Measurements from ENCODE around the gene NBPF1. TPM values are rescaled to one million over a fixed set of nuclear protein-coding genes. Genes with fewer than 3 reads are reported as not detected.

Gene NBPF1
- total and polyA plus RNA-seq, 9 of the 15 experiments (the other 6 are each of a cell fraction or from before 2014, with no cell fraction given), result 5.2 to 42.6 (median 24.1) TPM

DNA sequence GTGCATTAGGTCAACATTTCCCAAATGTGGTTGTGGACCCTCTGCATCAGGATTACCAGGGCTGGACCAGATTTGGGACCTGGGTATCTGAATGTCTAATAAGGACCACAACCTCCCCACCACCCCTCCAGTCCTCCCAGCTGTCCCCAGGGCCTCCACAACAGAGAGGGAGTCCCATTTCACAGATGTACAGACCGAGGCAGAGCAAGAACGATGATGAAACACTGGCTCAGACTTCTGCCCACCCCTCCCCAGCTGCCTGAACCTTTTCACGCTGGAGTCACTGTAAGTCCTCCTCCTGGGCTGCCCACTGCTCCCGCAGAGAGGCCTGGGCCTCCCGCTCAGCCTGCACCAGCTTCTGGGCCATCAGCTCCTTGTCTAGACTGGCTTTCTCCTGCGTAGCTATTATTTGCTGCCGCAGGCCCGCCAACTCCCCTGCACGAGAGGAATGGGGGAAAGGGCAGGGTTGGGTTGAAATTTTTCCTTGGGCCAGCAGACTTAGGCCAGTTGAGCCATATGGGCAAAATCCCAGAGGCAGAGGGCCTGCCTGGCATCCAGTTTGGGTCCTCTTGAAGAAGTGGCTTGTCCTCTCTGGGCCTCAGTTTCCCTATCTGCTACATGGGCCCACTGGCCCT, 8.4 kb upstream of the NBPF1 start (continued):
- TF ChIP-seq, protein P1, sequence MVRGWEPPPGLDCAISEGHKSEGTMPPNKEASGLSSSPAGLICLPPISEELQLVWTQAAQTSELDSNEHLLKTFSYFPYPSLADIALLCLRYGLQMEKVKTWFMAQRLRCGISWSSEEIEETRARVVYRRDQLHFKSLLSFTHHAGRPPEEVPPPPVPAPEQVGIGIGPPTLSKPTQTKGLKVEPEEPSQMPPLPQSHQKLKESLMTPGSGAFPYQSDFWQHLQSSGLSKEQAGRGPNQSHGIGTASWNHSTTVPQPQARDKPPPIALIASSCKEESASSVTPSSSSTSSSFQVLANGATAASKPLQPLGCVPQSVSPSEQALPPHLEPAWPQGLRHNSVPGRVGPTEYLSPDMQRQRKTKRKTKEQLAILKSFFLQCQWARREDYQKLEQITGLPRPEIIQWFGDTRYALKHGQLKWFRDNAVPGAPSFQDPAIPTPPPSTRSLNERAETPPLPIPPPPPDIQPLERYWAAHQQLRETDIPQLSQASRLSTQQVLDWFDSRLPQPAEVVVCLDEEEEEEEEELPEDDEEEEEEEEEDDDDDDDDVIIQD (CRISPR knock-in tag; IDR thresholded peaks at IDR 0.05), result 0 out of 2 replicates have a peak, but pooled peaks have one; percentile 21
- TF ChIP-seq NR2F6 (CRISPR knock-in tag; IDR thresholded peaks at IDR 0.05) (0 out of 2 replicates have a peak, but pooled peaks have one; percentile 17), CHD4 (IDR thresholded peaks at IDR 0.05; ENCODE audit: insufficient read depth, insufficient replicate concordance, low read depth, low read length, poor library complexity, severe bottlenecking) (peak; percentile 74), CEBPB (tag; IDR thresholded peaks at IDR 0.05) (peak; percentile 71), RCOR1 (IDR thresholded peaks at IDR 0.05; ENCODE audit: borderline replicate concordance in 1 of 2, low read depth in 2 of 2, low read length in 2 of 2) (peak in 1 of 2 experiments; percentile 86; a peak in 2 of 4 replicates)
- TF ChIP-seq, protein P2, sequence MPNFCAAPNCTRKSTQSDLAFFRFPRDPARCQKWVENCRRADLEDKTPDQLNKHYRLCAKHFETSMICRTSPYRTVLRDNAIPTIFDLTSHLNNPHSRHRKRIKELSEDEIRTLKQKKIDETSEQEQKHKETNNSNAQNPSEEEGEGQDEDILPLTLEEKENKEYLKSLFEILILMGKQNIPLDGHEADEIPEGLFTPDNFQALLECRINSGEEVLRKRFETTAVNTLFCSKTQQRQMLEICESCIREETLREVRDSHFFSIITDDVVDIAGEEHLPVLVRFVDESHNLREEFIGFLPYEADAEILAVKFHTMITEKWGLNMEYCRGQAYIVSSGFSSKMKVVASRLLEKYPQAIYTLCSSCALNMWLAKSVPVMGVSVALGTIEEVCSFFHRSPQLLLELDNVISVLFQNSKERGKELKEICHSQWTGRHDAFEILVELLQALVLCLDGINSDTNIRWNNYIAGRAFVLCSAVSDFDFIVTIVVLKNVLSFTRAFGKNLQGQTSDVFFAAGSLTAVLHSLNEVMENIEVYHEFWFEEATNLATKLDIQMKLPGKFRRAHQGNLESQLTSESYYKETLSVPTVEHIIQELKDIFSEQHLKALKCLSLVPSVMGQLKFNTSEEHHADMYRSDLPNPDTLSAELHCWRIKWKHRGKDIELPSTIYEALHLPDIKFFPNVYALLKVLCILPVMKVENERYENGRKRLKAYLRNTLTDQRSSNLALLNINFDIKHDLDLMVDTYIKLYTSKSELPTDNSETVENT (CRISPR knock-in tag; IDR thresholded peaks at IDR 0.05), result peak; percentile 52; the same call in 1 of the 2 replicates
- TF ChIP-seq, protein P3, sequence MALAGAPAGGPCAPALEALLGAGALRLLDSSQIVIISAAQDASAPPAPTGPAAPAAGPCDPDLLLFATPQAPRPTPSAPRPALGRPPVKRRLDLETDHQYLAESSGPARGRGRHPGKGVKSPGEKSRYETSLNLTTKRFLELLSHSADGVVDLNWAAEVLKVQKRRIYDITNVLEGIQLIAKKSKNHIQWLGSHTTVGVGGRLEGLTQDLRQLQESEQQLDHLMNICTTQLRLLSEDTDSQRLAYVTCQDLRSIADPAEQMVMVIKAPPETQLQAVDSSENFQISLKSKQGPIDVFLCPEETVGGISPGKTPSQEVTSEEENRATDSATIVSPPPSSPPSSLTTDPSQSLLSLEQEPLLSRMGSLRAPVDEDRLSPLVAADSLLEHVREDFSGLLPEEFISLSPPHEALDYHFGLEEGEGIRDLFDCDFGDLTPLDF (CRISPR knock-in tag; IDR thresholded peaks at IDR 0.05), result peak; percentile 62; the same call in 1 of the 2 replicates
